WTC11 (cell line): ENCODE measurements around the gene TATDN2. TPM values are rescaled to one million over a fixed set of nuclear protein-coding genes. Genes with fewer than 3 reads are reported as not detected.

ENCODE experiments used
- ATAC-seq: fragments of 200-7000 bp; cut with Tn5 transposase; 2 replicates; pipeline ENCODE4 v1.10.0; 2021; ENCODE audit warnings: mild to moderate bottlenecking, moderate library complexity
- CTCF ChIA-PET: fragments of 300-600 bp; sonication (Branson Sonifier 250); formaldehyde crosslinking; loops from one replicate; lab custom pipeline; 2021; ENCODE audit warnings: antibody characterized with exemption; lab: Charles Lee
- POLR2A ChIA-PET: fragments of 350-600 bp; sonication (Branson Sonifier 250); formaldehyde crosslinking; loops from one replicate; lab custom pipeline; 2021; ENCODE audit warnings: antibody characterized with exemption; lab: Charles Lee
- DNase-seq: peaks from one replicate; pipeline ENCODE4 v3.0.0; 2021; ENCODE audit warnings: low spot score
- H3K27ac Mint-ChIP-seq: 2 replicates; pipeline ENCODE4 v1.8.0; 2021; ENCODE audit warnings: mixed read lengths
- H3K27me3 Mint-ChIP-seq: 2 replicates; pipeline ENCODE4 v1.8.0; 2021; ENCODE audit warnings: low read depth, mild to moderate bottlenecking, moderate library complexity, mixed read lengths
- H3K36me3 Mint-ChIP-seq: 2 replicates; pipeline ENCODE4 v1.8.0; 2021; ENCODE audit warnings: mixed read lengths
- H3K4me1 Mint-ChIP-seq: 2 replicates; pipeline ENCODE4 v1.8.0; 2022; ENCODE audit warnings: mixed read lengths
- H3K4me3 Mint-ChIP-seq: 2 replicates; pipeline ENCODE4 v1.8.0; 2021; ENCODE audit warnings: mild to moderate bottlenecking, moderate library complexity, mixed read lengths
- H3K9me3 Mint-ChIP-seq: 2 replicates; pipeline ENCODE4 v1.8.0; 2021; ENCODE audit warnings: mixed read lengths
- ATF1 ChIP-seq: sonication (generic); formaldehyde crosslinking; IDR thresholded peaks from 2 replicates; pipeline ENCODE4 v1.8.1; 2023; ENCODE audit warnings: mild to moderate bottlenecking, moderate library complexity, missing genetic modification reagents
- FOXP1 ChIP-seq: sonication (generic); formaldehyde crosslinking; IDR thresholded peaks from 2 replicates; pipeline ENCODE4 v1.8.0; 2022; ENCODE audit warnings: missing genetic modification reagents, mild to moderate bottlenecking, moderate library complexity, borderline replicate concordance
- GABPB1 ChIP-seq: sonication (generic); formaldehyde crosslinking; IDR thresholded peaks from 2 replicates; pipeline ENCODE4 v1.8.1; 2023; ENCODE audit warnings: mild to moderate bottlenecking, missing genetic modification reagents
- HMGA2 ChIP-seq: fragments of 250-450 bp; sonication (Bioruptor Pico); IDR thresholded peaks from 2 replicates; pipeline ENCODE4 v1.4.0; 2021; ENCODE audit warnings: mild to moderate bottlenecking, moderate library complexity
- NFYB ChIP-seq: sonication (generic); formaldehyde crosslinking; conservative IDR thresholded peaks from 2 replicates; pipeline ENCODE4 v1.8.0; 2022; ENCODE audit warnings: low read depth, missing genetic modification reagents
- PRRX2 ChIP-seq: fragments of 250-450 bp; sonication (Bioruptor Pico); IDR thresholded peaks from 2 replicates; pipeline ENCODE4 v1.8.0; 2021; ENCODE audit warnings: mild to moderate bottlenecking
- RORB ChIP-seq: fragments of 250-450 bp; sonication (Bioruptor Pico); IDR thresholded peaks from 2 replicates; pipeline ENCODE4 v1.9.0; 2021; ENCODE audit warnings: mild to moderate bottlenecking
- SOX15 ChIP-seq: fragments of 250-450 bp; sonication (Bioruptor Pico); IDR thresholded peaks from 2 replicates; pipeline ENCODE4 v1.9.0; 2021; ENCODE audit warnings: mild to moderate bottlenecking
- ZNF416 ChIP-seq: fragments of 250-450 bp; sonication (Bioruptor Pico); IDR thresholded peaks from 2 replicates; pipeline ENCODE4 v1.9.0; 2021; ENCODE audit warnings: mild to moderate bottlenecking, inconsistent platforms
- ZNF423 ChIP-seq: fragments of 250-450 bp; sonication (Bioruptor Pico); IDR thresholded peaks from 2 replicates; pipeline ENCODE4 v2.1.2; 2022; ENCODE audit warnings: mild to moderate bottlenecking, moderate library complexity
- total RNA-seq: library from RNA; stranded (reverse); gene quantifications from 3 replicates; pipeline ENCODE4 v1.2.3, GENCODE V29; 2021
- TF ChIP-seq, protein P1 (sequence below): sonication (generic); formaldehyde crosslinking; conservative IDR thresholded peaks from 2 replicates; pipeline ENCODE4 v1.8.1; 2023; ENCODE audit warnings: mild to moderate bottlenecking, low read depth, missing genetic modification reagents, moderate library complexity
- TF ChIP-seq, protein P2 (sequence below): sonication (generic); formaldehyde crosslinking; IDR thresholded peaks from 2 replicates; pipeline ENCODE4 v1.8.1; 2023; ENCODE audit warnings: mild to moderate bottlenecking, missing genetic modification reagents, moderate library complexity
- TF ChIP-seq, protein P3 (sequence below): sonication (generic); formaldehyde crosslinking; IDR thresholded peaks from 2 replicates; pipeline ENCODE4 v1.8.0; 2022; ENCODE audit warnings: mild to moderate bottlenecking, missing genetic modification reagents
- TF ChIP-seq, protein P4 (sequence below): sonication (generic); formaldehyde crosslinking; IDR thresholded peaks from 2 replicates; pipeline ENCODE4 v1.8.1; 2022; ENCODE audit warnings: missing genetic modification reagents, borderline replicate concordance
- TF ChIP-seq, protein P5 (sequence below): sonication (generic); formaldehyde crosslinking; IDR thresholded peaks from 2 replicates; pipeline ENCODE4 v1.8.0; 2022; ENCODE audit warnings: mild to moderate bottlenecking, missing genetic modification reagents
- TF ChIP-seq, protein P6 (sequence below): sonication (generic); formaldehyde crosslinking; IDR thresholded peaks from 2 replicates; pipeline ENCODE4 v1.8.1; 2022; ENCODE audit warnings: low read depth, mild to moderate bottlenecking, moderate library complexity, missing genetic modification reagents, borderline replicate concordance
- TF ChIP-seq, protein P7 (sequence below): sonication (generic); formaldehyde crosslinking; IDR thresholded peaks from 2 replicates; pipeline ENCODE4 v1.8.1; 2022; ENCODE audit warnings: mild to moderate bottlenecking, moderate library complexity, missing genetic modification reagents
- TF ChIP-seq, protein P8 (sequence below): sonication (generic); formaldehyde crosslinking; IDR thresholded peaks from 2 replicates; pipeline ENCODE4 v1.8.0; 2023; ENCODE audit warnings: missing genetic modification reagents

TATDN2 gene
- total RNA-seq, 1 experiment from 2014 or later = 31.7 TPM

DNA sequence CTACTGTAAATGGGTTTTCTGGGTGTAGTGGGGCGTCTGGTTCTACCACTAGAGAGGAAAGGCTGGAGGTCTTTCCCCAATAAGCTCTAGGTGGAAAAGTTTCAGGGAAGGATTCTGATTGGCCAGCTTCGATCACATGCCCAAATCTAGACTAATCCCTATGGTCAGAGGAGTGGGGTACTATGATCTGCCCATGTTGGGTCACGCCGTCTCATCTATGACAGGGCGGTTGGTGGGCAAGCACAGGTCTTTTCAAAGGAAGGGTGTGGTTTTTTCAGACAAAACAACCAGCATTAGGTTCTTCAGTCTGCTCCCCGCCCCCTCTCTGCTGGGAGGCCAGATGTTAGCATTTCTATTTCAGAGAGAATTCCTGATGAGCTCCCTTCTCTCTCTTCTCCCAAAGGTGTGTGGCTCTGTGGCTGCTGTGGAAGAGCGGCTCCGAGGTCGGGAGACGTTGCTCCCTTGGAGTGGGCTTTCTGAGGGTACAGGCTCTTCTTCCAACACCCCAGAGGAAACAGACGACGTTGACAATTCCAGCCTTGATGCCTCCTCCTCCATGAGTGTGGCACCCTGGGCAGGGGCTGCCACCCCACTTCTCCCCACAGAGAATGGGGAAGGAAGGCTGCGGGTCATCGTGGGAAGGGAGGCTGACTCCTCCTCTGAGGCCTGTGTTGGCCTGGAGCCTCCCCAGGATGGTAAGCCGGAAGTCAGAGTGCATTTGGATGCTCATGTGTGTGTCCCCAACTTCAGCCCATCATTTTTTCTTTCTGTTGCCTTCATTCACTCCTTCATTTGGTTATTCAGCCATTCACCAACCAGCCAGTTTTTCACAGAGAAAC lies 9.7 kb upstream of the TATDN2 start:
- no peak overlapping the region for H3K4me3 Mint-ChIP-seq
- DNase-seq (no peak), ATAC-seq (peak; percentile 7; the same call in 1 of the 2 replicates)
- peaks cover 17% of the 10 kb centered on the region for H3K4me1 Mint-ChIP-seq
- peaks cover 15% of the 10 kb centered on the region; the same call in 1 of the 2 replicates for H3K9me3 Mint-ChIP-seq
- H3K27me3 Mint-ChIP-seq = no peaks in the 10 kb centered on the region
- ChIA-PET POLR2A (interaction anchor here (0.7 kb wide), 1 partner anchor 10 kb away, joined by 3 read pairs; no protein-coding TSS in a partner anchor), CTCF (interaction anchor here (1.8 kb wide), 1 partner anchor 12 kb away, joined by 7 read pairs; no protein-coding TSS in a partner anchor)
- H3K27ac Mint-ChIP-seq = 0 out of 2 replicates have a peak overlapping the region, but pooled peaks have one; percentile 57
- peaks cover 8% of the 10 kb centered on the region; the same call in 1 of the 2 replicates for H3K36me3 Mint-ChIP-seq
- TF ChIP-seq NFYB (0 out of 2 replicates have a peak, but pooled peaks have one; percentile 9), FOXP1 (CRISPR knock-in tag) (no peak)
- TF ChIP-seq, protein P1, sequence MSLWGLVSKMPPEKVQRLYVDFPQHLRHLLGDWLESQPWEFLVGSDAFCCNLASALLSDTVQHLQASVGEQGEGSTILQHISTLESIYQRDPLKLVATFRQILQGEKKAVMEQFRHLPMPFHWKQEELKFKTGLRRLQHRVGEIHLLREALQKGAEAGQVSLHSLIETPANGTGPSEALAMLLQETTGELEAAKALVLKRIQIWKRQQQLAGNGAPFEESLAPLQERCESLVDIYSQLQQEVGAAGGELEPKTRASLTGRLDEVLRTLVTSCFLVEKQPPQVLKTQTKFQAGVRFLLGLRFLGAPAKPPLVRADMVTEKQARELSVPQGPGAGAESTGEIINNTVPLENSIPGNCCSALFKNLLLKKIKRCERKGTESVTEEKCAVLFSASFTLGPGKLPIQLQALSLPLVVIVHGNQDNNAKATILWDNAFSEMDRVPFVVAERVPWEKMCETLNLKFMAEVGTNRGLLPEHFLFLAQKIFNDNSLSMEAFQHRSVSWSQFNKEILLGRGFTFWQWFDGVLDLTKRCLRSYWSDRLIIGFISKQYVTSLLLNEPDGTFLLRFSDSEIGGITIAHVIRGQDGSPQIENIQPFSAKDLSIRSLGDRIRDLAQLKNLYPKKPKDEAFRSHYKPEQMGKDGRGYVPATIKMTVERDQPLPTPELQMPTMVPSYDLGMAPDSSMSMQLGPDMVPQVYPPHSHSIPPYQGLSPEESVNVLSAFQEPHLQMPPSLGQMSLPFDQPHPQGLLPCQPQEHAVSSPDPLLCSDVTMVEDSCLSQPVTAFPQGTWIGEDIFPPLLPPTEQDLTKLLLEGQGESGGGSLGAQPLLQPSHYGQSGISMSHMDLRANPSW (CRISPR knock-in tag) = no peak
- TF ChIP-seq, protein P2, sequence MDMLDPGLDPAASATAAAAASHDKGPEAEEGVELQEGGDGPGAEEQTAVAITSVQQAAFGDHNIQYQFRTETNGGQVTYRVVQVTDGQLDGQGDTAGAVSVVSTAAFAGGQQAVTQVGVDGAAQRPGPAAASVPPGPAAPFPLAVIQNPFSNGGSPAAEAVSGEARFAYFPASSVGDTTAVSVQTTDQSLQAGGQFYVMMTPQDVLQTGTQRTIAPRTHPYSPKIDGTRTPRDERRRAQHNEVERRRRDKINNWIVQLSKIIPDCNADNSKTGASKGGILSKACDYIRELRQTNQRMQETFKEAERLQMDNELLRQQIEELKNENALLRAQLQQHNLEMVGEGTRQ (CRISPR knock-in tag) = peak; percentile 85
- TF ChIP-seq, protein P3, sequence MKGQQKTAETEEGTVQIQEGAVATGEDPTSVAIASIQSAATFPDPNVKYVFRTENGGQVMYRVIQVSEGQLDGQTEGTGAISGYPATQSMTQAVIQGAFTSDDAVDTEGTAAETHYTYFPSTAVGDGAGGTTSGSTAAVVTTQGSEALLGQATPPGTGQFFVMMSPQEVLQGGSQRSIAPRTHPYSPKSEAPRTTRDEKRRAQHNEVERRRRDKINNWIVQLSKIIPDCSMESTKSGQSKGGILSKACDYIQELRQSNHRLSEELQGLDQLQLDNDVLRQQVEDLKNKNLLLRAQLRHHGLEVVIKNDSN (CRISPR knock-in tag) = peak; percentile 72; the same call in 1 of the 2 replicates
- TF ChIP-seq, protein P4, sequence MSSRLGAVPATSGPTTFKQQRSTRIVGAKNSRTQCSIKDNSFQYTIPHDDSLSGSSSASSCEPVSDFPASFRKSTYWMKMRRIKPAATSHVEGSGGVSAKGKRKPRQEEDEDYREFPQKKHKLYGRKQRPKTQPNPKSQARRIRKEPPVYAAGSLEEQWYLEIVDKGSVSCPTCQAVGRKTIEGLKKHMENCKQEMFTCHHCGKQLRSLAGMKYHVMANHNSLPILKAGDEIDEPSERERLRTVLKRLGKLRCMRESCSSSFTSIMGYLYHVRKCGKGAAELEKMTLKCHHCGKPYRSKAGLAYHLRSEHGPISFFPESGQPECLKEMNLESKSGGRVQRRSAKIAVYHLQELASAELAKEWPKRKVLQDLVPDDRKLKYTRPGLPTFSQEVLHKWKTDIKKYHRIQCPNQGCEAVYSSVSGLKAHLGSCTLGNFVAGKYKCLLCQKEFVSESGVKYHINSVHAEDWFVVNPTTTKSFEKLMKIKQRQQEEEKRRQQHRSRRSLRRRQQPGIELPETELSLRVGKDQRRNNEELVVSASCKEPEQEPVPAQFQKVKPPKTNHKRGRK (CRISPR knock-in tag) = no peak
- TF ChIP-seq, protein P5, sequence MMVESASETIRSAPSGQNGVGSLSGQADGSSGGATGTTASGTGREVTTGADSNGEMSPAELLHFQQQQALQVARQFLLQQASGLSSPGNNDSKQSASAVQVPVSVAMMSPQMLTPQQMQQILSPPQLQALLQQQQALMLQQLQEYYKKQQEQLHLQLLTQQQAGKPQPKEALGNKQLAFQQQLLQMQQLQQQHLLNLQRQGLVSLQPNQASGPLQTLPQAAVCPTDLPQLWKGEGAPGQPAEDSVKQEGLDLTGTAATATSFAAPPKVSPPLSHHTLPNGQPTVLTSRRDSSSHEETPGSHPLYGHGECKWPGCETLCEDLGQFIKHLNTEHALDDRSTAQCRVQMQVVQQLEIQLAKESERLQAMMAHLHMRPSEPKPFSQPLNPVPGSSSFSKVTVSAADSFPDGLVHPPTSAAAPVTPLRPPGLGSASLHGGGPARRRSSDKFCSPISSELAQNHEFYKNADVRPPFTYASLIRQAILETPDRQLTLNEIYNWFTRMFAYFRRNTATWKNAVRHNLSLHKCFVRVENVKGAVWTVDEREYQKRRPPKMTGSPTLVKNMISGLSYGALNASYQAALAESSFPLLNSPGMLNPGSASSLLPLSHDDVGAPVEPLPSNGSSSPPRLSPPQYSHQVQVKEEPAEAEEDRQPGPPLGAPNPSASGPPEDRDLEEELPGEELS (CRISPR knock-in tag) = no peak
- TF ChIP-seq, protein P6, sequence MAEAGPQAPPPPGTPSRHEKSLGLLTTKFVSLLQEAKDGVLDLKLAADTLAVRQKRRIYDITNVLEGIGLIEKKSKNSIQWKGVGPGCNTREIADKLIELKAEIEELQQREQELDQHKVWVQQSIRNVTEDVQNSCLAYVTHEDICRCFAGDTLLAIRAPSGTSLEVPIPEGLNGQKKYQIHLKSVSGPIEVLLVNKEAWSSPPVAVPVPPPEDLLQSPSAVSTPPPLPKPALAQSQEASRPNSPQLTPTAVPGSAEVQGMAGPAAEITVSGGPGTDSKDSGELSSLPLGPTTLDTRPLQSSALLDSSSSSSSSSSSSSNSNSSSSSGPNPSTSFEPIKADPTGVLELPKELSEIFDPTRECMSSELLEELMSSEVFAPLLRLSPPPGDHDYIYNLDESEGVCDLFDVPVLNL = no peak

DNA sequence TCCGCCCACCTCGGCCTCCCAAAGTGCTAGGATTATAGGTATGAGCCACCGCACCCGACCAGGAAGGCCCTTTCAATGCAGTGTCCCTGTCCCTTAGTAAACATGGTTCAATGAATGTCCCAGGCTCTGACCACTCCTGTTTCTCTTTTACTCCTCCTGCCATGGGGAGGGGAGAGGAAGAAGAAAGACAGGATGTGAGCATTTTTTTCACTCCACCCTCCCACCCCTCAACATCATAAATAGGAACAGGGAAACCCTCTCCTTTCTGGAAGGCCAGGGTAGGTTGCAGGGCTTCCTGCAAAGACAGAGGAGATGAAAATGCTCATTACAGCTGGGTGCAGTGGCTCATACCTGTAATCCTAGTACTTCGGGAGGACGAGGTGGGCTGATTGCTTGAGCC lies 7.5 kb upstream of the TATDN2 start:
- ChIA-PET POLR2A (no interaction called here), CTCF (interaction anchor here (0.7 kb wide), 1 partner anchor 81 kb away, joined by 3 read pairs; no protein-coding TSS in a partner anchor)
- peaks cover 35% of the 10 kb centered on the region for H3K9me3 Mint-ChIP-seq
- H3K36me3 Mint-ChIP-seq = peaks cover 21% of the 10 kb centered on the region
- peaks cover 14% of the 10 kb centered on the region for H3K4me1 Mint-ChIP-seq
- no peak overlapping the region for H3K4me3 Mint-ChIP-seq
- H3K27ac Mint-ChIP-seq = no peak overlapping the region
- ATAC-seq (no peak), DNase-seq (no peak)
- peaks cover 10% of the 10 kb centered on the region for H3K27me3 Mint-ChIP-seq
- no peak for TF ChIP-seq HMGA2 (CRISPR knock-in tag)
- TF ChIP-seq ATF1 = no peak
- TF ChIP-seq, protein P4 (CRISPR knock-in tag) = no peak
- no peak for TF ChIP-seq ZNF423
- no peak for TF ChIP-seq RORB
- TF ChIP-seq, protein P7, sequence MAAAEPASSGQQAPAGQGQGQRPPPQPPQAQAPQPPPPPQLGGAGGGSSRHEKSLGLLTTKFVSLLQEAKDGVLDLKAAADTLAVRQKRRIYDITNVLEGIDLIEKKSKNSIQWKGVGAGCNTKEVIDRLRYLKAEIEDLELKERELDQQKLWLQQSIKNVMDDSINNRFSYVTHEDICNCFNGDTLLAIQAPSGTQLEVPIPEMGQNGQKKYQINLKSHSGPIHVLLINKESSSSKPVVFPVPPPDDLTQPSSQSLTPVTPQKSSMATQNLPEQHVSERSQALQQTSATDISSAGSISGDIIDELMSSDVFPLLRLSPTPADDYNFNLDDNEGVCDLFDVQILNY (CRISPR knock-in tag) = no peak
- no peak for TF ChIP-seq GABPB1 (CRISPR knock-in tag)
- no peak for TF ChIP-seq SOX15 (CRISPR knock-in tag)
- no peak for TF ChIP-seq ZNF416 (CRISPR knock-in tag)
- TF ChIP-seq PRRX2 (CRISPR knock-in tag) = no peak
- TF ChIP-seq, protein P2 (CRISPR knock-in tag) = no peak
- TF ChIP-seq, protein P8, sequence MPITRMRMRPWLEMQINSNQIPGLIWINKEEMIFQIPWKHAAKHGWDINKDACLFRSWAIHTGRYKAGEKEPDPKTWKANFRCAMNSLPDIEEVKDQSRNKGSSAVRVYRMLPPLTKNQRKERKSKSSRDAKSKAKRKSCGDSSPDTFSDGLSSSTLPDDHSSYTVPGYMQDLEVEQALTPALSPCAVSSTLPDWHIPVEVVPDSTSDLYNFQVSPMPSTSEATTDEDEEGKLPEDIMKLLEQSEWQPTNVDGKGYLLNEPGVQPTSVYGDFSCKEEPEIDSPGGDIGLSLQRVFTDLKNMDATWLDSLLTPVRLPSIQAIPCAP (CRISPR knock-in tag) = no peak
